SK-N-SH treated with all-trans-retinoic acid at 6 μM for 48 hours (cell line): Measurements from ENCODE around the gene ACP3.

Experiments
- ATAC-seq: fragments of 200-7000 bp; cut with Tn5 transposase; 3 replicates; pipeline ENCODE4 v1.9.1; 2020; ENCODE audit warnings: mild to moderate bottlenecking, moderate library complexity
- ARNTL ChIP-seq: fragments of 450-650 bp; formaldehyde crosslinking; IDR thresholded peaks from 2 replicates; pipeline ENCODE4 v1.5.0; 2020; ENCODE audit warnings: low read depth, mild to moderate bottlenecking, moderate library complexity, borderline replicate concordance
- BACH2 ChIP-seq: fragments of 250-450 bp; sonication (Bioruptor Pico); IDR thresholded peaks from 2 replicates; pipeline ENCODE4 v1.9.0; 2021; ENCODE audit warnings: mild to moderate bottlenecking, borderline replicate concordance
- CSDC2 ChIP-seq: fragments of 250-450 bp; sonication (Bioruptor Pico); IDR thresholded peaks from 2 replicates; pipeline ENCODE4 v1.5.0; 2020; ENCODE audit warnings: mild to moderate bottlenecking, moderate library complexity
- ESRRG ChIP-seq: fragments of 250-450 bp; sonication (Bioruptor Pico); IDR thresholded peaks from 2 replicates; pipeline ENCODE4 v1.6.1; 2021; ENCODE audit warnings: mild to moderate bottlenecking
- GLIS3 ChIP-seq: fragments of 250-450 bp; sonication (Bioruptor Pico); IDR thresholded peaks from 2 replicates; pipeline ENCODE4 v1.5.0; 2020; ENCODE audit warnings: mild to moderate bottlenecking, moderate library complexity
- ISL1 ChIP-seq: fragments of 250-450 bp; sonication (Bioruptor Pico); IDR thresholded peaks from 2 replicates; pipeline ENCODE4 v2.1.2; 2022; ENCODE audit warnings: mild to moderate bottlenecking, moderate library complexity
- OSR1 ChIP-seq: fragments of 250-450 bp; sonication (Bioruptor Pico); IDR thresholded peaks from 2 replicates; pipeline ENCODE4 v1.8.0; 2022; ENCODE audit warnings: moderate library complexity, mild to moderate bottlenecking, inconsistent platforms
- PPARA ChIP-seq: fragments of 250-450 bp; sonication (Bioruptor Pico); IDR thresholded peaks from 2 replicates; pipeline ENCODE4 v1.5.0; 2020; ENCODE audit warnings: mild to moderate bottlenecking, borderline replicate concordance
- RARB ChIP-seq: fragments of 250-450 bp; sonication (Bioruptor Pico); IDR thresholded peaks from 2 replicates; pipeline ENCODE4 v1.8.0; 2021; ENCODE audit warnings: mild to moderate bottlenecking, moderate library complexity
- SNAI2 ChIP-seq: fragments of 250-450 bp; sonication (Bioruptor Pico); IDR thresholded peaks from 2 replicates; pipeline ENCODE4 v1.5.0; 2020; ENCODE audit warnings: mild to moderate bottlenecking, moderate library complexity
- TCF4 ChIP-seq: fragments of 250-450 bp; sonication (Bioruptor Pico); IDR thresholded peaks from 2 replicates; pipeline ENCODE4 v1.8.0; 2021; ENCODE audit warnings: mild to moderate bottlenecking, moderate library complexity, borderline replicate concordance
- TOX ChIP-seq: fragments of 250-450 bp; sonication (Bioruptor Pico); IDR thresholded peaks from 2 replicates; pipeline ENCODE4 v1.8.0; 2021; ENCODE audit warnings: mild to moderate bottlenecking, moderate library complexity, borderline replicate concordance
- ZC3H10 ChIP-seq: fragments of 250-450 bp; sonication (Bioruptor Pico); IDR thresholded peaks from 2 replicates; pipeline ENCODE4 v1.5.1; 2021; ENCODE audit warnings: mild to moderate bottlenecking, moderate library complexity
- ZFP3 ChIP-seq: fragments of 250-450 bp; sonication (Bioruptor Pico); IDR thresholded peaks from 2 replicates; pipeline ENCODE4 v1.5.0; 2020; ENCODE audit warnings: mild to moderate bottlenecking, moderate library complexity
- ZFP30 ChIP-seq: fragments of 450-650 bp; formaldehyde crosslinking; IDR thresholded peaks from 2 replicates; pipeline ENCODE4 v1.5.0; 2022; ENCODE audit warnings: mild to moderate bottlenecking, moderate library complexity
- ZNF565 ChIP-seq: fragments of 450-650 bp; formaldehyde crosslinking; conservative IDR thresholded peaks from 2 replicates; pipeline ENCODE4 v1.5.0; 2020; ENCODE audit warnings: low read depth, mild to moderate bottlenecking, moderate library complexity
- ZNF8 ChIP-seq: fragments of 450-650 bp; formaldehyde crosslinking; IDR thresholded peaks from 2 replicates; pipeline ENCODE4 v1.5.0; 2020; ENCODE audit warnings: mild to moderate bottlenecking, moderate library complexity
- TF ChIP-seq, protein P1 (sequence below): fragments of 250-450 bp; sonication (Bioruptor Pico); IDR thresholded peaks from 2 replicates; pipeline ENCODE4 v1.5.1; 2021; ENCODE audit warnings: mild to moderate bottlenecking, moderate library complexity
- TF ChIP-seq, protein P2 (sequence below): fragments of 250-450 bp; sonication (Bioruptor Pico); IDR thresholded peaks from 2 replicates; pipeline ENCODE4 v1.8.0; 2020; ENCODE audit warnings: mild to moderate bottlenecking, moderate library complexity, borderline replicate concordance
- TF ChIP-seq, protein P3 (sequence below): fragments of 250-450 bp; sonication (Bioruptor Pico); IDR thresholded peaks from 2 replicates; pipeline ENCODE4 v1.8.0; 2021; ENCODE audit warnings: low read depth, mild to moderate bottlenecking, moderate library complexity, borderline replicate concordance
- TF ChIP-seq, protein P4 (sequence below): fragments of 250-450 bp; sonication (Bioruptor Pico); IDR thresholded peaks from 2 replicates; pipeline ENCODE4 v1.5.0; 2020; ENCODE audit warnings: mild to moderate bottlenecking, moderate library complexity

Gene ACP3

DNA sequence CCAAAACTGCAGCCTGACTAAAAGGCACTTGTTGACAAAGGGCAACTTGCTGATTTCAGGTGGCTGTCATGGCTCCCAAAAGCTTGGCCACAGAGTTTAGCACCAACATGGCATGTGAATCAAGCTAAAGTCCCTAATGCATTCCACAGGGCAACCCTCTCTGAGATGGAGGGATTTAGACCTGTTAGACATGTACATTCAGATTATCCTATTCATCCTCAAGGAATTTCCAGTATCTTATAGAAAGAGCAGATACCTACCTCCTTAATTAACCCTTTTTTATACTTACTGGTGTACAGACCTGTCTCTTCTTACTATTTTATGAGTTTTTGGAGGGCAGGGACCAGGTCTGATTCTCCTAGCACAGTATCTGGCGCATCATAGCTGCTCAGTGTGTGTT is 31.3 kb downstream of the ACP3 start:
- TF ChIP-seq, protein P1, sequence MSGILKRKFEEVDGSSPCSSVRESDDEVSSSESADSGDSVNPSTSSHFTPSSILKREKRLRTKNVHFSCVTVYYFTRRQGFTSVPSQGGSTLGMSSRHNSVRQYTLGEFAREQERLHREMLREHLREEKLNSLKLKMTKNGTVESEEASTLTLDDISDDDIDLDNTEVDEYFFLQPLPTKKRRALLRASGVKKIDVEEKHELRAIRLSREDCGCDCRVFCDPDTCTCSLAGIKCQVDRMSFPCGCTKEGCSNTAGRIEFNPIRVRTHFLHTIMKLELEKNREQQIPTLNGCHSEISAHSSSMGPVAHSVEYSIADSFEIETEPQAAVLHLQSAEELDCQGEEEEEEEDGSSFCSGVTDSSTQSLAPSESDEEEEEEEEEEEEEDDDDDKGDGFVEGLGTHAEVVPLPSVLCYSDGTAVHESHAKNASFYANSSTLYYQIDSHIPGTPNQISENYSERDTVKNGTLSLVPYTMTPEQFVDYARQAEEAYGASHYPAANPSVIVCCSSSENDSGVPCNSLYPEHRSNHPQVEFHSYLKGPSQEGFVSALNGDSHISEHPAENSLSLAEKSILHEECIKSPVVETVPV (CRISPR knock-in tag): no peak
- TF ChIP-seq CSDC2 (CRISPR knock-in tag) (no peak), ZFP3 (no peak), ISL1 (CRISPR knock-in tag) (no peak), ARNTL (no peak), ZNF565 (CRISPR knock-in tag) (no peak), PPARA (CRISPR knock-in tag) (no peak), ZNF8 (CRISPR knock-in tag) (no peak), TOX (CRISPR knock-in tag) (no peak), BACH2 (CRISPR knock-in tag) (no peak)
- TF ChIP-seq, protein P2, sequence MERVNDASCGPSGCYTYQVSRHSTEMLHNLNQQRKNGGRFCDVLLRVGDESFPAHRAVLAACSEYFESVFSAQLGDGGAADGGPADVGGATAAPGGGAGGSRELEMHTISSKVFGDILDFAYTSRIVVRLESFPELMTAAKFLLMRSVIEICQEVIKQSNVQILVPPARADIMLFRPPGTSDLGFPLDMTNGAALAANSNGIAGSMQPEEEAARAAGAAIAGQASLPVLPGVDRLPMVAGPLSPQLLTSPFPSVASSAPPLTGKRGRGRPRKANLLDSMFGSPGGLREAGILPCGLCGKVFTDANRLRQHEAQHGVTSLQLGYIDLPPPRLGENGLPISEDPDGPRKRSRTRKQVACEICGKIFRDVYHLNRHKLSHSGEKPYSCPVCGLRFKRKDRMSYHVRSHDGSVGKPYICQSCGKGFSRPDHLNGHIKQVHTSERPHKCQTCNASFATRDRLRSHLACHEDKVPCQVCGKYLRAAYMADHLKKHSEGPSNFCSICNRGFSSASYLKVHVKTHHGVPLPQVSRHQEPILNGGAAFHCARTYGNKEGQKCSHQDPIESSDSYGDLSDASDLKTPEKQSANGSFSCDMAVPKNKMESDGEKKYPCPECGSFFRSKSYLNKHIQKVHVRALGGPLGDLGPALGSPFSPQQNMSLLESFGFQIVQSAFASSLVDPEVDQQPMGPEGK (CRISPR knock-in tag): no peak
- TF ChIP-seq, protein P3, sequence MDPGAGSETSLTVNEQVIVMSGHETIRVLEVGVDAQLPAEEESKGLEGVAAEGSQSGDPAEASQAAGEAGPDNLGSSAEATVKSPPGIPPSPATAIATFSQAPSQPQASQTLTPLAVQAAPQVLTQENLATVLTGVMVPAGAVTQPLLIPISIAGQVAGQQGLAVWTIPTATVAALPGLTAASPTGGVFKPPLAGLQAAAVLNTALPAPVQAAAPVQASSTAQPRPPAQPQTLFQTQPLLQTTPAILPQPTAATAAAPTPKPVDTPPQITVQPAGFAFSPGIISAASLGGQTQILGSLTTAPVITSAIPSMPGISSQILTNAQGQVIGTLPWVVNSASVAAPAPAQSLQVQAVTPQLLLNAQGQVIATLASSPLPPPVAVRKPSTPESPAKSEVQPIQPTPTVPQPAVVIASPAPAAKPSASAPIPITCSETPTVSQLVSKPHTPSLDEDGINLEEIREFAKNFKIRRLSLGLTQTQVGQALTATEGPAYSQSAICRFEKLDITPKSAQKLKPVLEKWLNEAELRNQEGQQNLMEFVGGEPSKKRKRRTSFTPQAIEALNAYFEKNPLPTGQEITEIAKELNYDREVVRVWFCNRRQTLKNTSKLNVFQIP (CRISPR knock-in tag): no peak
- no peak for ATAC-seq

DNA sequence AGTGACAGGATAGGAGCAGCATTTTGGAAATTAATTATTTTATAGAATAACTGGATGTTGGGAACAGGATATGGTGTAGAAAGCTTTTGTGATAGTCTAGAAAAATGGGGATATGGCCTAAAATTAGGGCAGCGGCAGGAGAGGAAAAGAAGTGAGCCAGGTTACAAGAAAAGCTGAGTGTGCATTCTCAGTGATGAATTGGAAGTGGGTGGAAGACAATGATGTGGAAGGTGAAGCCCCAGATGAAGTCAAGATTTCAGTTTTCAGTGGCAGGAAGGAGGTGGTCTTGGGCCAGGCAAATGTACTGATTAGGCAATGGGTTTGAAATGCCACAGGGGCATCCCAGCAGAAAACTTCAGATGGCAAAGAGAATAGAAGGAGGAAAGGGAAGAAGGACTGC is 33.6 kb downstream of the ACP3 start:
- TF ChIP-seq, protein P1 (CRISPR knock-in tag): no peak
- no peak for TF ChIP-seq ZC3H10 (CRISPR knock-in tag)
- no peak for TF ChIP-seq ZNF8 (CRISPR knock-in tag)
- no peak for TF ChIP-seq ZNF565 (CRISPR knock-in tag)
- TF ChIP-seq RARB (CRISPR knock-in tag): no peak
- no peak for TF ChIP-seq BACH2 (CRISPR knock-in tag)
- TF ChIP-seq ESRRG (CRISPR knock-in tag): no peak
- no peak for TF ChIP-seq OSR1
- no peak for TF ChIP-seq PPARA (CRISPR knock-in tag)
- TF ChIP-seq, protein P2 (CRISPR knock-in tag): no peak
- TF ChIP-seq GLIS3 (CRISPR knock-in tag): no peak
- TF ChIP-seq TOX (CRISPR knock-in tag): no peak
- TF ChIP-seq, protein P3 (CRISPR knock-in tag): no peak
- TF ChIP-seq CSDC2 (CRISPR knock-in tag): no peak
- no peak for TF ChIP-seq ZFP30
- TF ChIP-seq ARNTL: no peak
- TF ChIP-seq TCF4 (CRISPR knock-in tag): no peak
- no peak for TF ChIP-seq SNAI2
- TF ChIP-seq, protein P4, sequence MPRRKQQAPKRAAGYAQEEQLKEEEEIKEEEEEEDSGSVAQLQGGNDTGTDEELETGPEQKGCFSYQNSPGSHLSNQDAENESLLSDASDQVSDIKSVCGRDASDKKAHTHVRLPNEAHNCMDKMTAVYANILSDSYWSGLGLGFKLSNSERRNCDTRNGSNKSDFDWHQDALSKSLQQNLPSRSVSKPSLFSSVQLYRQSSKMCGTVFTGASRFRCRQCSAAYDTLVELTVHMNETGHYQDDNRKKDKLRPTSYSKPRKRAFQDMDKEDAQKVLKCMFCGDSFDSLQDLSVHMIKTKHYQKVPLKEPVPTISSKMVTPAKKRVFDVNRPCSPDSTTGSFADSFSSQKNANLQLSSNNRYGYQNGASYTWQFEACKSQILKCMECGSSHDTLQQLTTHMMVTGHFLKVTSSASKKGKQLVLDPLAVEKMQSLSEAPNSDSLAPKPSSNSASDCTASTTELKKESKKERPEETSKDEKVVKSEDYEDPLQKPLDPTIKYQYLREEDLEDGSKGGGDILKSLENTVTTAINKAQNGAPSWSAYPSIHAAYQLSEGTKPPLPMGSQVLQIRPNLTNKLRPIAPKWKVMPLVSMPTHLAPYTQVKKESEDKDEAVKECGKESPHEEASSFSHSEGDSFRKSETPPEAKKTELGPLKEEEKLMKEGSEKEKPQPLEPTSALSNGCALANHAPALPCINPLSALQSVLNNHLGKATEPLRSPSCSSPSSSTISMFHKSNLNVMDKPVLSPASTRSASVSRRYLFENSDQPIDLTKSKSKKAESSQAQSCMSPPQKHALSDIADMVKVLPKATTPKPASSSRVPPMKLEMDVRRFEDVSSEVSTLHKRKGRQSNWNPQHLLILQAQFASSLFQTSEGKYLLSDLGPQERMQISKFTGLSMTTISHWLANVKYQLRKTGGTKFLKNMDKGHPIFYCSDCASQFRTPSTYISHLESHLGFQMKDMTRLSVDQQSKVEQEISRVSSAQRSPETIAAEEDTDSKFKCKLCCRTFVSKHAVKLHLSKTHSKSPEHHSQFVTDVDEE (CRISPR knock-in tag): no peak
- ATAC-seq: no peak
